B cell (primary cell): ENCODE results near the gene GABPB1. TPM values are rescaled to one million over a fixed set of nuclear protein-coding genes. Genes with fewer than 3 reads are reported as not detected.

Source experiments
- ATAC-seq: fragments of 200-7000 bp; cut with Tn5 transposase; one replicate; pipeline ENCODE4 v1.10.0; 2021; ENCODE audit warnings: low read depth, mild to moderate bottlenecking, moderate number of reproducible peaks, moderate library complexity
- CTCF ChIA-PET: fragments of 350-600 bp; sonication (Branson Sonifier 250); formaldehyde crosslinking; loops from one replicate; lab custom pipeline; 2021; ENCODE audit warnings: antibody characterized with exemption, inconsistent platforms; lab: Charles Lee
- POLR2A ChIA-PET: fragments of 350-600 bp; sonication (Branson Sonifier 250); formaldehyde crosslinking; loops from one replicate; lab custom pipeline; 2021; ENCODE audit warnings: antibody characterized with exemption; lab: Charles Lee
- DNase-seq: peaks from one replicate; pipeline ENCODE4 v3.0.0; 2013
- H2AFZ ChIP-seq: 2 replicates; pipeline ENCODE4 v1.6.1; 2012; ENCODE audit warnings: mild to moderate bottlenecking, low read depth, low read length; ENCODE audit not compliant: insufficient read depth, poor library complexity, severe bottlenecking
- H3K27ac ChIP-seq, 2 donors: 1 replicate in 1 of 2; 2 replicates in 1 of 2; pipeline ENCODE4 v1.5.1; 2012 to 2013; ENCODE audit warnings: low read length in 2 of 2, mild to moderate bottlenecking in 2 of 2, moderate library complexity in 1 of 2
- H3K27me3 ChIP-seq, 4 experiments: fragments of 200-600 bp in 1 of 4; sonication (generic) in 1 of 4; replicated peaks in 1 of 4; 1 replicate in 2 of 4; 2 replicates in 2 of 4; pipeline versions ENCODE4 v1.6.1 to v1.7.0; 2013 to 2016; ENCODE audit warnings: low read length in 3 of 4, mild to moderate bottlenecking in 2 of 4, mixed read lengths in 1 of 4, moderate library complexity in 1 of 4; ENCODE audit not compliant: insufficient read depth in 4 of 4, control insufficient read depth in 3 of 4; ENCODE audit errors: control extremely low read depth in 1 of 4
- H3K36me3 ChIP-seq, 2 experiments: replicated peaks in 1 of 2; 1 replicate in 1 of 2; 2 replicates in 1 of 2; pipeline versions ENCODE4 v1.6.1 to v1.7.1; 2013; ENCODE audit warnings: low read length in 1 of 2; ENCODE audit not compliant: insufficient read depth in 2 of 2, control insufficient read depth in 1 of 2; ENCODE audit errors: control extremely low read depth in 1 of 2, extremely low read depth in 1 of 2
- H3K4me1 ChIP-seq, 2 donors: fragments of 200-600 bp in 1 of 2; sonication (generic) in 1 of 2; 1 replicate in 1 of 2; 2 replicates in 1 of 2; pipeline versions ENCODE4 v1.5.1 to v1.6.1; 2013 to 2017; ENCODE audit warnings: low read length in 2 of 2; ENCODE audit not compliant: control insufficient read depth in 2 of 2, insufficient read depth in 2 of 2
- H3K4me2 ChIP-seq: replicated peaks from 2 replicates; pipeline ENCODE3; 2012; ENCODE audit warnings: mild to moderate bottlenecking, low read depth, low read length; ENCODE audit not compliant: poor library complexity, severe bottlenecking
- H3K4me3 ChIP-seq, 5 experiments: fragments of 200-600 bp in 1 of 5; sonication (generic) in 1 of 5; 1 replicate in 3 of 5; 2 replicates in 2 of 5; pipeline versions ENCODE4 v1.5.1 to v1.7.0; 2011 to 2016; ENCODE audit warnings: low read length in 4 of 5, mild to moderate bottlenecking in 4 of 5, low read depth in 2 of 5, control low read depth in 1 of 5, moderate library complexity in 1 of 5; ENCODE audit not compliant: insufficient read depth in 1 of 5; ENCODE audit errors: control extremely low read depth in 1 of 5, extremely low read depth in 1 of 5
- H3K79me2 ChIP-seq: fragments of 200-600 bp; sonication (generic); one replicate; pipeline ENCODE4 v1.6.0; 2016; ENCODE audit warnings: low read length; ENCODE audit not compliant: control insufficient read depth, insufficient read depth
- H3K9ac ChIP-seq: fragments of 200-600 bp; sonication (generic); 2 replicates; pipeline ENCODE4 v1.6.1; 2017; ENCODE audit warnings: mild to moderate bottlenecking, low read length, moderate library complexity
- H3K9me3 ChIP-seq, 3 donors: one replicate each; pipeline versions ENCODE4 v1.6.1 to v1.7.1; 2013; ENCODE audit warnings: low read length in 2 of 3; ENCODE audit not compliant: control insufficient read depth in 2 of 3, insufficient read depth in 1 of 3; ENCODE audit errors: control extremely low read depth in 1 of 3
- H4K20me1 ChIP-seq: 2 replicates; pipeline ENCODE4 v1.6.0; 2012; ENCODE audit warnings: mild to moderate bottlenecking, low read length; ENCODE audit not compliant: insufficient read depth, control insufficient read depth, poor library complexity, severe bottlenecking
- H3K27ac Mint-ChIP-seq: one replicate; pipeline ENCODE4 v1.8.0; 2021; ENCODE audit warnings: mixed read lengths
- H3K27me3 Mint-ChIP-seq: one replicate; pipeline ENCODE4 v1.8.0; 2021; ENCODE audit warnings: mixed read lengths
- H3K4me1 Mint-ChIP-seq: one replicate; pipeline ENCODE4 v1.8.0; 2021; ENCODE audit warnings: mixed read lengths
- H3K4me3 Mint-ChIP-seq: one replicate; pipeline ENCODE4 v1.8.0; 2021; ENCODE audit warnings: mixed read lengths
- H3K9me3 Mint-ChIP-seq: one replicate; pipeline ENCODE4 v1.8.0; 2022; ENCODE audit warnings: mixed read lengths; ENCODE audit not compliant: insufficient read depth
- CTCF ChIP-seq: fragments of 200-600 bp; IDR thresholded peaks from one replicate; pipeline ENCODE4 v1.8.0; 2022; ENCODE audit warnings: antibody characterized with exemption, mild to moderate bottlenecking
- EZH2 ChIP-seq: IDR thresholded peaks from 2 replicates; pipeline ENCODE4 v1.6.1; 2012; ENCODE audit warnings: borderline replicate concordance, low read depth, mild to moderate bottlenecking, moderate library complexity, low read length; ENCODE audit not compliant: insufficient read depth, poor library complexity, severe bottlenecking
- WGBS: methylation state at CpG from one replicate; pipeline ENCODE4 v1.1.5; 2013; ENCODE audit warnings: missing lambda C conversion rate; ENCODE audit not compliant: insufficient coverage; 5-methylcytosine and 5-hydroxymethylcytosine counted together
- intact Hi-C: fragments of 100-400 bp; cut with micrococcal nuclease; formaldehyde crosslinking; loops from one replicate; pipeline ENCODE4 v1.10.0; 2022
- polyA plus RNA-seq: library from polyadenylated mRNA; depleted of rRNA; stranded (reverse); fragments of >200 nt; gene quantifications from 2 replicates; pipeline ENCODE4 v1.2.3, GENCODE V29; 2012
- total RNA-seq, 2 donors: library from RNA; stranded (reverse); fragments of 120-200 nt in 1 of 2; gene quantifications; 1 replicate in 1 of 2; 2 replicates in 1 of 2; pipeline versions ENCODE4 v1.2.3 to v1.2.4, GENCODE V29; 2013 to 2022

Gene GABPB1
- total and polyA plus RNA-seq, 2 donors (not counting 1 experiment from before 2014, with no cell fraction given), result 24.1 to 37.1 TPM

- Mint-ChIP-seq H3K27me3 (no peaks in the 10 kb centered on the region), H3K9me3 (no peaks in the 10 kb centered on the region), H3K4me3 (no peak overlapping the region), H3K27ac (no peak overlapping the region), H3K4me1 (peaks cover 12% of the 10 kb centered on the region)
- ChIA-PET CTCF (interaction anchor here (0.7 kb wide), 1 partner anchor 281 kb away, joined by 3 read pairs; no protein-coding TSS in a partner anchor), POLR2A (no interaction called here)
- H4K20me1 ChIP-seq, result no peaks in the 10 kb centered on the region
- no peak overlapping the region for H3K9ac ChIP-seq
- intact Hi-C loops, result no loop called here
- no peaks in the 10 kb centered on the region for H3K36me3 ChIP-seq
- peaks cover 0 to 2% (median 0%) of the 10 kb centered on the region in 4 experiments for H3K27me3 ChIP-seq
- ATAC-seq (no peak), DNase-seq (no peak)
- no peak overlapping the region for H3K4me2 ChIP-seq
- peaks cover 9 to 13% of the 10 kb centered on the region in 2 donors for H3K4me1 ChIP-seq
- no peaks in the 10 kb centered on the region for H3K9me3 ChIP-seq
- H2AFZ ChIP-seq, result no peak overlapping the region
- no peaks in the 10 kb centered on the region for H3K79me2 ChIP-seq
- no peak overlapping the region for H3K4me3 ChIP-seq
- TF ChIP-seq CTCF (no peak), EZH2 (no peak)
- WGBS, result 93% methylated on average over 3 of the region's 6 CpGs
- H3K27ac ChIP-seq, result no peak overlapping the region
Observed at GRCh38 chr15:50250760-50251394, 104.1 kb downstream of the GABPB1 start.

- ChIA-PET POLR2A (no interaction called here), CTCF (interaction anchor here (0.7 kb wide), 1 partner anchor 9 kb away, joined by 3 read pairs; no protein-coding TSS in a partner anchor)
- Histone ChIP-seq H2AFZ (no peak overlapping the region), H3K36me3 (no peaks in the 10 kb centered on the region), H3K4me2 (no peak overlapping the region), H3K27ac (no peak overlapping the region), H3K4me1 (peaks cover 9 to 13% of the 10 kb centered on the region in 2 donors), H3K79me2 (no peaks in the 10 kb centered on the region), H3K4me3 (no peak overlapping the region), H4K20me1 (no peaks in the 10 kb centered on the region), H3K27me3 (peaks cover 0 to 2% (median 0%) of the 10 kb centered on the region in 4 experiments), H3K9ac (no peak overlapping the region), H3K9me3 (no peaks in the 10 kb centered on the region)
- no peak for TF ChIP-seq EZH2
- TF ChIP-seq CTCF, result no peak
- Mint-ChIP-seq H3K9me3 (no peaks in the 10 kb centered on the region), H3K27ac (no peak overlapping the region), H3K4me1 (peaks cover 12% of the 10 kb centered on the region), H3K27me3 (no peaks in the 10 kb centered on the region), H3K4me3 (no peak overlapping the region)
- no peak for DNase-seq
- WGBS, result 89% methylated on average over 2 of the region's 2 CpGs
- intact Hi-C loops, result no loop called here
- no peak for ATAC-seq
Observed at GRCh38 chr15:50249704-50250103, 105.3 kb downstream of the GABPB1 start.
